RWPE1 (cell line): ENCODE measurements around the gene RHOBTB1.

Experiments
- CTCF ChIA-PET: fragments of 350-600 bp; sonication (Branson Sonifier 250); formaldehyde crosslinking; extraction: SDS; loops from one replicate; lab custom pipeline; 2021; lab: Yijun Ruan, JAX
- POLR2A ChIA-PET: fragments of 400-600 bp; formaldehyde crosslinking; extraction: SDS; loops from one replicate; lab custom pipeline; 2020; ENCODE audit warnings: antibody characterized with exemption; ENCODE audit not compliant: low non-redundant PET; lab: Yijun Ruan, JAX
- DNase-seq: peaks from one replicate; pipeline ENCODE4 v3.0.0; 2012; ENCODE audit warnings: low spot score
- H3K27ac ChIP-seq: fragments of 450-650 bp; 2 replicates; pipeline ENCODE4 v1.5.1; 2017
- CTCF ChIP-seq: fragments of 450-650 bp; conservative IDR thresholded peaks from 2 replicates; pipeline ENCODE4 v1.5.1; 2017; ENCODE audit warnings: low read depth, mild to moderate bottlenecking

The RHOBTB1 gene

DNA sequence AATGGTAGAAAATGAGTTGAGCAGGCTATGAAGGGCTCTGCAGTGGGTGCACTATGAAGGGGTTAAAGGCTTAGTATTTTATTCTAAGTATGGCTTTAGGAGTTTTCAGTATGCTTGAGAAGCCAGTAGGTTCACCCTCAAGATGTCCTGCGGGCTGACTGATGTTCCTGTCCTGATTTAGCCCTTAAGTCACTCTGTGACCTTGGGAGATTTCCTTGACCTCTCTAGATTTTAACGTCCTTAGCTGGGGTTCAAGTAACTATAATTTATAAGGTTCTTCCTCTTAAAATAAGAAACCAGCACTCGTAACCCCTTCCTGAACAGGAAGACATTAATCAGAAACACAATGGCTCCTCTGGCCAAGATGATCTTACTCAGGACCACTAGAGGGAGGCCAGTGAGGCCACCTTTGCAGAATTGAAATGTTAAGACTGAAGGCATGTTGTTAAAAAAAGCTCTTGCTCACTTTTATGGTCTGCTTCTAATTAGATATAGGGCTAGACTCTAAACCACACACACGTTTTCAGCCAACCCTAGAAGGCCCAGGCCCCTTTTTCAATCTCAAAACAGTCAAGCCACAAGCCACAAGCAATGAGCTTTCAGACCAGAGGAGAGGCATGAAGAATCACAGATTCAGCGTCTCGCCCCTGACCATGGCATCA lies 123.8 kb downstream of the RHOBTB1 start:
- ChIA-PET CTCF (no interaction called here), POLR2A (no interaction called here)
- no peak for TF ChIP-seq CTCF
- H3K27ac ChIP-seq = no peak overlapping the region
- no peak for DNase-seq
